ENCODE measurements around the gene SEPTIN6. TPM values are rescaled to one million over a fixed set of nuclear protein-coding genes. Genes with fewer than 3 reads are reported as not detected.

The SEPTIN6 gene
- total and polyA plus RNA-seq, 2 of the 13 experiments (the other 11 are each of a cell fraction or from before 2014, with no cell fraction given) = 21.7 to 38.3 TPM

DNA sequence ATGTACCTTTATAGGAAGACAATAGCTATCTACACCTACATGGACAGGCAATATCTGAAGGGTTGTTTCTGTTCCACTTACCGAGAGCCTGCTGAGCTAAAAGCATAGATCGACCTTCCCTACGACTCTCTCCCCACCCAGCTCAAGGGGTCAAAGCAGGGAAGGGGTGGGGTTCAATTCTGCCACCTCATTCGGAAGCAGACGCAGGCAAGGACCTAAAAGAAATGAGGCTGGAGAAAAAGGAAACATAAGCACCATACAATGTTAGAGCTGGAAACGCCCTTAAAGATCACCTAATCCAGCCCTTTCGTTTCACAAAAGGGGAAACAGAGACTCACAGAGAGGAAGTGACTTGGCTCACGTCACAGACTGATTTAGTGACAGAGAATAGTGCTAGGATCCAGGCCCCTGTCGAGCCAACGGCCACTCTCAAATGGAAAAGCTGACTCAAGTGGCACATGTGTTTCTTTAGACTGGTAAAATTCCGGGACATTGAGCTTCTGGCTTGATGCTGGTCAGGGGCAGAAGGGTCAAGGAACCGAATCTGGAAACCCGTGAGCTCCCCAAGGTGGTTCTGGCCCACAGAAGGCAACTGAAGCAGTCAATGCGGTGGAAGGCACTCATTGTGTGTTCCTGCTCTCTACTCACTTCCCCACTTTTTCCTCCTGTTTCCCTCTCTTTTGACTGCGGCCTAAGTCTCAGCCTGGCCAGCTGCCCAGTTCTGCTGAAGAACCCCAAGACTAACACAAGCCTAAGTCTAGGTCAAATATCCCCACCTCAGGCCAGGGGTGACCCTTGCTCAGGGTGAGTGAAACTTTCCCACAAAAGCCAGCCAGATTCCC is 7.5 kb downstream of the SEPTIN6 start (continued):
- TF ChIP-seq, protein P1, sequence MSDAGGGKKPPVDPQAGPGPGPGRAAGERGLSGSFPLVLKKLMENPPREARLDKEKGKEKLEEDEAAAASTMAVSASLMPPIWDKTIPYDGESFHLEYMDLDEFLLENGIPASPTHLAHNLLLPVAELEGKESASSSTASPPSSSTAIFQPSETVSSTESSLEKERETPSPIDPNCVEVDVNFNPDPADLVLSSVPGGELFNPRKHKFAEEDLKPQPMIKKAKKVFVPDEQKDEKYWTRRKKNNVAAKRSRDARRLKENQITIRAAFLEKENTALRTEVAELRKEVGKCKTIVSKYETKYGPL (CRISPR knock-in tag; IDR thresholded peaks at IDR 0.05) = no peak
- no peak for TF ChIP-seq TCF7L2 (IDR thresholded peaks at IDR 0.05; ENCODE audit: low read depth, low read length)
- TF ChIP-seq ZBTB20 (CRISPR knock-in tag; IDR thresholded peaks at IDR 0.05; ENCODE audit: borderline replicate concordance, low read depth) = no peak

DNA sequence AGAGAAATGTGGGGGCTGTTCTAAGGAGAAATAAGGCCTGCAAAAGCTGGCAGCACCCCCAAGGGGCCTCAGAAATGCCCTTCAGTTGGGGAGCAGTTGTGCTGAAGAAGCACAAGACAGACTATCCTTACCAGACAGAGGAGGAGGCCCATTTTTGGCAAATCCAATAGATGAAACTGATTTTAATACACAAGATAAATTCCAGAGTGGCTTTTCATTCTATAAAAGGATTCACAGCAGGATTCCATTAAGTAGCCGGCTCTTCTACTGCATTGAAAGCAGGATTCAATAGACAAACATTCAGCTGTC is 8.1 kb downstream of the SEPTIN6 start:
- Histone ChIP-seq H3K36me3 (replicated peaks in 1 of 2; ENCODE audit: control insufficient read depth in 1 of 2, insufficient read depth in 2 of 2, low read length in 2 of 2) (no peaks in the 10 kb centered on the region), H3K4me1 (ENCODE audit: insufficient read depth, low read length) (peaks cover 6% of the 10 kb centered on the region; the same call in 1 of the 2 replicates), H3K27me3 (ENCODE audit: control insufficient read depth in 1 of 2, insufficient read depth in 2 of 2, low read length in 2 of 2) (no peaks in the 10 kb centered on the region), H3K4me3 (replicated peaks in 1 of 3; ENCODE audit: insufficient read depth in 1 of 3, low read depth in 2 of 3, low read length in 3 of 3) (no peak overlapping the region), H3K27ac (ENCODE audit: extremely low read length, insufficient read depth, low read length) (no peak overlapping the region), H3K79me2 (ENCODE audit: insufficient read depth, low read length) (peaks cover 7% of the 10 kb centered on the region), H3K9ac (ENCODE audit: insufficient read depth, low read depth, low read length) (no peak overlapping the region), H2AFZ (ENCODE audit: low read length) (no peak overlapping the region), H3K9me3 (ENCODE audit: low read length) (no peaks in the 10 kb centered on the region), H4K20me1 (ENCODE audit: insufficient read depth, low read length) (no peaks in the 10 kb centered on the region), H3K4me2 (ENCODE audit: low read depth, low read length) (no peak overlapping the region)
- FAIRE-seq (no peak), DNase-seq (ENCODE audit: low spot score) (no peak), ATAC-seq (no peak)
- in situ Hi-C loops (cut with HindIII; ENCODE audit: extremely low pct_ligation_motif_present, low pct_unique_long_range_greater_than_20kb) (no loop called here), intact Hi-C loops (cut with micrococcal nuclease; ENCODE audit: unreplicated experiment) (no loop called here)
- POLR2A ChIA-PET = no interaction called here
- CTCF ChIA-PET (ENCODE audit: low intra/inter-chr PET ratio, low total read pairs) = no interaction called here
- 67% methylated on average over 1 of the region's 1 CpG for WGBS (ENCODE audit: low lambda C conversion rate)
- BruUV-seq (replicated peaks) = no TSS peak
- TF ChIP-seq ZMYM2 (CRISPR knock-in tag; IDR thresholded peaks at IDR 0.05) = no peak
- no peak for TF ChIP-seq ZNF768 (CRISPR knock-in tag; IDR thresholded peaks at IDR 0.05)
- no peak for TF ChIP-seq RARG (CRISPR knock-in tag; IDR thresholded peaks at IDR 0.05; ENCODE audit: low read depth)
- no peak for TF ChIP-seq NR2C2 (CRISPR knock-in tag; IDR thresholded peaks at IDR 0.05; ENCODE audit: borderline replicate concordance)
- no peak for TF ChIP-seq NR1H2 (CRISPR knock-in tag; IDR thresholded peaks at IDR 0.05; ENCODE audit: borderline replicate concordance, low read depth)
- TF ChIP-seq, protein P2, sequence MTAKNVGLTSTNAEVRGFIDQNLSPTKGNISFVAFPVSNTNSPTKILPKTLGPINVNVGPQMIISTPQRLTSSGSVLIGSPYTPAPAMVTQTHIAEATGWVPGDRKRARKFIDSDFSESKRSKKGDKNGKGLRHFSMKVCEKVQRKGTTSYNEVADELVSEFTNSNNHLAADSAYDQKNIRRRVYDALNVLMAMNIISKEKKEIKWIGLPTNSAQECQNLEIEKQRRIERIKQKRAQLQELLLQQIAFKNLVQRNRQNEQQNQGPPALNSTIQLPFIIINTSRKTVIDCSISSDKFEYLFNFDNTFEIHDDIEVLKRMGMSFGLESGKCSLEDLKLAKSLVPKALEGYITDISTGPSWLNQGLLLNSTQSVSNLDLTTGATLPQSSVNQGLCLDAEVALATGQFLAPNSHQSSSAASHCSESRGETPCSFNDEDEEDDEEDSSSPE (CRISPR knock-in tag; IDR thresholded peaks at IDR 0.05) = no peak
- TF ChIP-seq, protein P3, sequence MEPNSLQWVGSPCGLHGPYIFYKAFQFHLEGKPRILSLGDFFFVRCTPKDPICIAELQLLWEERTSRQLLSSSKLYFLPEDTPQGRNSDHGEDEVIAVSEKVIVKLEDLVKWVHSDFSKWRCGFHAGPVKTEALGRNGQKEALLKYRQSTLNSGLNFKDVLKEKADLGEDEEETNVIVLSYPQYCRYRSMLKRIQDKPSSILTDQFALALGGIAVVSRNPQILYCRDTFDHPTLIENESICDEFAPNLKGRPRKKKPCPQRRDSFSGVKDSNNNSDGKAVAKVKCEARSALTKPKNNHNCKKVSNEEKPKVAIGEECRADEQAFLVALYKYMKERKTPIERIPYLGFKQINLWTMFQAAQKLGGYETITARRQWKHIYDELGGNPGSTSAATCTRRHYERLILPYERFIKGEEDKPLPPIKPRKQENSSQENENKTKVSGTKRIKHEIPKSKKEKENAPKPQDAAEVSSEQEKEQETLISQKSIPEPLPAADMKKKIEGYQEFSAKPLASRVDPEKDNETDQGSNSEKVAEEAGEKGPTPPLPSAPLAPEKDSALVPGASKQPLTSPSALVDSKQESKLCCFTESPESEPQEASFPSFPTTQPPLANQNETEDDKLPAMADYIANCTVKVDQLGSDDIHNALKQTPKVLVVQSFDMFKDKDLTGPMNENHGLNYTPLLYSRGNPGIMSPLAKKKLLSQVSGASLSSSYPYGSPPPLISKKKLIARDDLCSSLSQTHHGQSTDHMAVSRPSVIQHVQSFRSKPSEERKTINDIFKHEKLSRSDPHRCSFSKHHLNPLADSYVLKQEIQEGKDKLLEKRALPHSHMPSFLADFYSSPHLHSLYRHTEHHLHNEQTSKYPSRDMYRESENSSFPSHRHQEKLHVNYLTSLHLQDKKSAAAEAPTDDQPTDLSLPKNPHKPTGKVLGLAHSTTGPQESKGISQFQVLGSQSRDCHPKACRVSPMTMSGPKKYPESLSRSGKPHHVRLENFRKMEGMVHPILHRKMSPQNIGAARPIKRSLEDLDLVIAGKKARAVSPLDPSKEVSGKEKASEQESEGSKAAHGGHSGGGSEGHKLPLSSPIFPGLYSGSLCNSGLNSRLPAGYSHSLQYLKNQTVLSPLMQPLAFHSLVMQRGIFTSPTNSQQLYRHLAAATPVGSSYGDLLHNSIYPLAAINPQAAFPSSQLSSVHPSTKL (CRISPR knock-in tag; IDR thresholded peaks at IDR 0.05) = no peak
- no peak for TF ChIP-seq HOXA9 (CRISPR knock-in tag; IDR thresholded peaks at IDR 0.05; ENCODE audit: borderline replicate concordance)
- TF ChIP-seq, protein P4, sequence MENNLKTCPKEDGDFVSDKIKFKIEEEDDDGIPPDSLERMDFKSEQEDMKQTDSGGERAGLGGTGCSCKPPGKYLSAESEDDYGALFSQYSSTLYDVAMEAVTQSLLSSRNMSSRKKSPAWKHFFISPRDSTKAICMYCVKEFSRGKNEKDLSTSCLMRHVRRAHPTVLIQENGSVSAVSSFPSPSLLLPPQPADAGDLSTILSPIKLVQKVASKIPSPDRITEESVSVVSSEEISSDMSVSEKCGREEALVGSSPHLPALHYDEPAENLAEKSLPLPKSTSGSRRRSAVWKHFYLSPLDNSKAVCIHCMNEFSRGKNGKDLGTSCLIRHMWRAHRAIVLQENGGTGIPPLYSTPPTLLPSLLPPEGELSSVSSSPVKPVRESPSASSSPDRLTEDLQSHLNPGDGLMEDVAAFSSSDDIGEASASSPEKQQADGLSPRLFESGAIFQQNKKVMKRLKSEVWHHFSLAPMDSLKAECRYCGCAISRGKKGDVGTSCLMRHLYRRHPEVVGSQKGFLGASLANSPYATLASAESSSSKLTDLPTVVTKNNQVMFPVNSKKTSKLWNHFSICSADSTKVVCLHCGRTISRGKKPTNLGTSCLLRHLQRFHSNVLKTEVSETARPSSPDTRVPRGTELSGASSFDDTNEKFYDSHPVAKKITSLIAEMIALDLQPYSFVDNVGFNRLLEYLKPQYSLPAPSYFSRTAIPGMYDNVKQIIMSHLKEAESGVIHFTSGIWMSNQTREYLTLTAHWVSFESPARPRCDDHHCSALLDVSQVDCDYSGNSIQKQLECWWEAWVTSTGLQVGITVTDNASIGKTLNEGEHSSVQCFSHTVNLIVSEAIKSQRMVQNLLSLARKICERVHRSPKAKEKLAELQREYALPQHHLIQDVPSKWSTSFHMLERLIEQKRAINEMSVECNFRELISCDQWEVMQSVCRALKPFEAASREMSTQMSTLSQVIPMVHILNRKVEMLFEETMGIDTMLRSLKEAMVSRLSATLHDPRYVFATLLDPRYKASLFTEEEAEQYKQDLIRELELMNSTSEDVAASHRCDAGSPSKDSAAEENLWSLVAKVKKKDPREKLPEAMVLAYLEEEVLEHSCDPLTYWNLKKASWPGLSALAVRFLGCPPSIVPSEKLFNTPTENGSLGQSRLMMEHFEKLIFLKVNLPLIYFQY (CRISPR knock-in tag; IDR thresholded peaks at IDR 0.05; ENCODE audit: borderline replicate concordance) = no peak
- no peak for TF ChIP-seq RBAK (CRISPR knock-in tag; IDR thresholded peaks at IDR 0.05)

All from HepG2 (cell line).